G401 (cell line): ENCODE measurements around the gene UCK2. TPM values are rescaled to one million over a fixed set of nuclear protein-coding genes. Genes with fewer than 3 reads are reported as not detected.

Experiments used
- DNase-seq: peaks from one replicate; pipeline ENCODE4 v3.0.0-alpha.2; 2015; ENCODE audit warnings: low spot score
- in situ Hi-C: cut with HindIII; loops from 2 replicates; pipeline ENCODE4 v1.10.0; 2016; ENCODE audit warnings: low sequenced_read_pairs, mixed read lengths
- total RNA-seq: library from RNA; depleted of rRNA; stranded (reverse); fragments of >200 nt; shearing (Covaris generic); gene quantifications from 2 replicates; pipeline ENCODE4 v1.2.3, GENCODE V29; 2014

UCK2 gene
- total RNA-seq, 1 experiment from 2014 or later: 125 TPM

- in situ Hi-C loops: no loop called here
- no peak for DNase-seq
Observed at GRCh38 chr1:165851034-165851658, 23.7 kb downstream of the UCK2 start.

GRCh38 chr1:165852871-165853270, 25.5 kb downstream of the UCK2 start:
- in situ Hi-C loops: no loop called here
- DNase-seq: no peak

- DNase-seq: no peak
- in situ Hi-C loops: no loop called here
Observed at GRCh38 chr1:165853528-165854075, 26.2 kb downstream of the UCK2 start.

GRCh38 chr1:165854101-165854845, 26.9 kb downstream of the UCK2 start:
- DNase-seq: no peak
- in situ Hi-C loops: no loop called here

- DNase-seq: no peak
- in situ Hi-C loops: no loop called here
Observed at GRCh38 chr1:165855010-165855838, 27.8 kb downstream of the UCK2 start.

- DNase-seq: no peak
- in situ Hi-C loops: no loop called here
Observed at GRCh38 chr1:165856021-165856420, 28.6 kb downstream of the UCK2 start.

GRCh38 chr1:165856606-165857005, 29.2 kb downstream of the UCK2 start:
- no peak for DNase-seq
- in situ Hi-C loops: no loop called here

GRCh38 chr1:165857046-165857801, 29.8 kb downstream of the UCK2 start:
- DNase-seq: no peak
- in situ Hi-C loops: no loop called here

- no peak for DNase-seq
- in situ Hi-C loops: no loop called here
Observed at GRCh38 chr1:165858364-165858823, 31.0 kb downstream of the UCK2 start.

- no peak for DNase-seq
- in situ Hi-C loops: no loop called here
Observed at GRCh38 chr1:165858967-165859845, 31.8 kb downstream of the UCK2 start.

GRCh38 chr1:165860065-165860464, 32.7 kb downstream of the UCK2 start:
- DNase-seq: no peak
- in situ Hi-C loops: no loop called here

GRCh38 chr1:165861911-165862310, 34.5 kb downstream of the UCK2 start:
- no peak for DNase-seq

GRCh38 chr1:165862448-165862847, 35.0 kb downstream of the UCK2 start:
- DNase-seq: peak; percentile 33

More at GRCh38 chr1:165861911-165862310, 34.5 kb downstream of the UCK2 start:
- in situ Hi-C loops: no loop called here

GRCh38 chr1:165863346-165863745, 35.9 kb downstream of the UCK2 start:
- in situ Hi-C loops: no loop called here
- DNase-seq: no peak

More at GRCh38 chr1:165862448-165862847, 35.0 kb downstream of the UCK2 start:
- in situ Hi-C loops: no loop called here

GRCh38 chr1:165865633-165866340, 38.4 kb downstream of the UCK2 start:
- in situ Hi-C loops: no loop called here
- DNase-seq: no peak

- in situ Hi-C loops: no loop called here
- no peak for DNase-seq
Observed at GRCh38 chr1:165869343-165869742, 41.9 kb downstream of the UCK2 start.

GRCh38 chr1:165871311-165872067, 44.1 kb downstream of the UCK2 start:
- no peak for DNase-seq
- in situ Hi-C loops: no loop called here
